ENCODE results near the gene GPI. TPM values are rescaled to one million over a fixed set of nuclear protein-coding genes. Genes with fewer than 3 reads are reported as not detected.
"Not testable (repeated sequence)": the region's sequence is repeated elsewhere in the genome, so short reads cannot be mapped to it uniquely, and the experiment has no call there.

GPI gene
- total and polyA plus RNA-seq, 2 of the 13 experiments (the other 11 are each of a cell fraction or from before 2014, with no cell fraction given): 147 to 167 TPM

DNA sequence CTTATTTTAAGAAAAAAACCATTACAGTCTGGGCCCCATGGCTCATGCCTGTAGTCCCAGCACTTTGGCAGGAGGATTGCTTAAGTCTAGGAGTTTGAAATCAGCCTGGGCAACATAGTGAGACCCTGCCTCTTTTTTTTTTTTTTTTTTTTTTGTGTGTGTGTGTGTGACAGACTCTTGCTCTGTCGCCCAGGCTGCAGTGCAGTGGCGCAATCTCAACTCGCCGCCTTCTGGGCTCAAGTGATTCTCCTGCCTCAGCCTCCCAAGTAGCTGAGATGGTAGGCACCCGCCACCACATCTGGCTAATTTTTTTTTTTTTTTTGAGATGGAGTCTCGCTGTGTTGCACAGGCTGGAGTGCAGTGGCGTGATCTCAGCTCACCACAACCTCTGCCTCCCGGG, 34.4 kb upstream of the GPI start:
- POLR2A ChIA-PET; H3K27ac ChIP-seq (ENCODE audit: extremely low read length, insufficient read depth, low read length); in situ Hi-C loops (cut with HindIII; ENCODE audit: extremely low pct_ligation_motif_present, low pct_unique_long_range_greater_than_20kb); CTCF ChIA-PET (ENCODE audit: low intra/inter-chr PET ratio, low total read pairs); H2AFZ ChIP-seq (ENCODE audit: low read length); BruUV-seq (replicated peaks); intact Hi-C loops (cut with micrococcal nuclease; ENCODE audit: unreplicated experiment); FAIRE-seq; H3K4me3 ChIP-seq (replicated peaks in 1 of 3; ENCODE audit: insufficient read depth in 1 of 3, low read depth in 2 of 3, low read length in 3 of 3); H3K4me2 ChIP-seq (ENCODE audit: low read depth, low read length); H4K20me1 ChIP-seq (ENCODE audit: insufficient read depth, low read length); H3K9me3 ChIP-seq (ENCODE audit: low read length); H3K9ac ChIP-seq (ENCODE audit: insufficient read depth, low read depth, low read length); H3K27me3 ChIP-seq (ENCODE audit: control insufficient read depth in 1 of 2, insufficient read depth in 2 of 2, low read length in 2 of 2); H3K79me2 ChIP-seq (ENCODE audit: insufficient read depth, low read length); ATAC-seq; DNase-seq (ENCODE audit: low spot score): not testable (repeated sequence)
- peaks cover 14% of the 10 kb centered on the region for H3K4me1 ChIP-seq (ENCODE audit: insufficient read depth, low read length)
- H3K36me3 ChIP-seq (replicated peaks in 1 of 2; ENCODE audit: control insufficient read depth in 1 of 2, insufficient read depth in 2 of 2, low read length in 2 of 2): peaks cover 17 to 64% of the 10 kb centered on the region in 2 experiments
- 95% methylated on average over 8 of the region's 8 CpGs for WGBS (ENCODE audit: low lambda C conversion rate)

DNA sequence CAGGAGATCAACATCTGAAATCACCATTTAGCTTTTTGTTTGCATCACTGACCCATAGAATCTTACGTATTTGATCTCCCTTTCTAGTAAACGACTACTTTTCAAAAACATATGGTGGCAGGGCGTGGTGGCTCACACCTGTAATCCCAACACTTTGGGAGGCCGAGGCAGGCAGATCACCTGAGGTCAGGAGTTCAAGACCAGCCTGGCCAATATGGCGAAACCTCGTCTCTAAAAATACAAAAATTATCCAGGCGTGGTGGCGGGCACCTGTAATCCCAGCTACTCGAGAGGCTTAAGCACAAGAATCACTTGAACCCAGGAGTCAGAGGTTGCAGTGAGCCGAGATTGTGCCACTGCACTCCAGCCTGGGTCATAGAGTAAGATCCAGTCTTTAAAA, 33.4 kb upstream of the GPI start:
- H3K4me3 ChIP-seq (replicated peaks in 1 of 3; ENCODE audit: insufficient read depth in 1 of 3, low read depth in 2 of 3, low read length in 3 of 3); POLR2A ChIA-PET; DNase-seq (ENCODE audit: low spot score); H3K9ac ChIP-seq (ENCODE audit: insufficient read depth, low read depth, low read length); H3K27me3 ChIP-seq (ENCODE audit: control insufficient read depth in 1 of 2, insufficient read depth in 2 of 2, low read length in 2 of 2); H3K27ac ChIP-seq (ENCODE audit: extremely low read length, insufficient read depth, low read length); H3K9me3 ChIP-seq (ENCODE audit: low read length); CTCF ChIA-PET (ENCODE audit: low intra/inter-chr PET ratio, low total read pairs); H4K20me1 ChIP-seq (ENCODE audit: insufficient read depth, low read length); FAIRE-seq; H2AFZ ChIP-seq (ENCODE audit: low read length); H3K79me2 ChIP-seq (ENCODE audit: insufficient read depth, low read length); intact Hi-C loops (cut with micrococcal nuclease; ENCODE audit: unreplicated experiment); in situ Hi-C loops (cut with HindIII; ENCODE audit: extremely low pct_ligation_motif_present, low pct_unique_long_range_greater_than_20kb); H3K4me2 ChIP-seq (ENCODE audit: low read depth, low read length); BruUV-seq (replicated peaks); ATAC-seq: not testable (repeated sequence)
- H3K4me1 ChIP-seq (ENCODE audit: insufficient read depth, low read length): peaks cover 24% of the 10 kb centered on the region
- peaks cover 17 to 58% of the 10 kb centered on the region in 2 experiments for H3K36me3 ChIP-seq (replicated peaks in 1 of 2; ENCODE audit: control insufficient read depth in 1 of 2, insufficient read depth in 2 of 2, low read length in 2 of 2)
- 97% methylated on average over 10 of the region's 10 CpGs for WGBS (ENCODE audit: low lambda C conversion rate)

DNA sequence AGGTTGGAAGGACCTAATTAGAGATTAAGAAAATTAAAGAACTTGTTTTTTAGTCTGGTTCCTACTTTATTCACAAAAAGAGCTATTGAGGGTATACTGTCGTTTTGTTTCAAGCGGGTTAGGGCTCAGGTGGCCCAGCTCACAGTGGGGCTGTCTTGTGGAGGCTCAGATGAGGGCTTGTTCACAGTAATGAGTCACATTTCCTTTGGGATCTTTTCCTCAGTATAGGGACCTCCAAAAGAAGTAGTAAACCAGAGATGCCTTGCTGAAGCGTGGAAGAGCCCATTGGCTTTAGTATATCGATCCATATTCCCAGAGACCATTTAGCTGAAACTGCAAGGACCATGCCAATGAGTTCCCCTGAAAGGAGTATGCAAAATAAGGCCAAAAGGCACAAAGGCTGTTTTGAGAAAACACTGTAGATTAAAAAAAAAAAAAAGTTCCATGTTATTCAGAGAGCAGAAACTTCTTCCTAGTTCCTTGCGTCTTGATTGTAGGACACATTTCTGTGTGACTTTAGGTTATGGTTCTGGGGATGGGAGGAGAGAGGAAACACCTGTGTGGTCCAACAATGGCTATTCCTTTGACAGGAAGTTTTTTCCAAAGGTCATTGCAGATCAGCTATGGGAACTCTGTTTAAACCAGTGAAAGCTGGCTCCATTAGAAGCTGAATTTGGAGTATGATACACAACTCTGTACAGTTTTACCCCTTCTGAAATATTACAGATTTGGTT, 32.8 kb upstream of the GPI start:
- no TSS peak for BruUV-seq (replicated peaks)
- 99% methylated on average over 5 of the region's 5 CpGs for WGBS (ENCODE audit: low lambda C conversion rate)
- DNase-seq (ENCODE audit: low spot score) (no peak), FAIRE-seq (no peak), ATAC-seq (no peak)
- no peak overlapping the region for H3K4me2 ChIP-seq (ENCODE audit: low read depth, low read length)
- no peak overlapping the region for H3K9ac ChIP-seq (ENCODE audit: insufficient read depth, low read depth, low read length)
- intact Hi-C loops (cut with micrococcal nuclease; ENCODE audit: unreplicated experiment) (no loop called here), in situ Hi-C loops (cut with HindIII; ENCODE audit: extremely low pct_ligation_motif_present, low pct_unique_long_range_greater_than_20kb) (no loop called here)
- ChIA-PET CTCF (ENCODE audit: low intra/inter-chr PET ratio, low total read pairs) (no interaction called here), POLR2A (no interaction called here)
- peaks cover 26% of the 10 kb centered on the region for H3K4me1 ChIP-seq (ENCODE audit: insufficient read depth, low read length)
- no peaks in the 10 kb centered on the region for H4K20me1 ChIP-seq (ENCODE audit: insufficient read depth, low read length)
- H3K4me3 ChIP-seq (replicated peaks in 1 of 3; ENCODE audit: insufficient read depth in 1 of 3, low read depth in 2 of 3, low read length in 3 of 3): no peak overlapping the region
- H2AFZ ChIP-seq (ENCODE audit: low read length): no peak overlapping the region
- no peaks in the 10 kb centered on the region for H3K9me3 ChIP-seq (ENCODE audit: low read length)
- H3K79me2 ChIP-seq (ENCODE audit: insufficient read depth, low read length): no peaks in the 10 kb centered on the region
- no peaks in the 10 kb centered on the region; a peak in 1 of 5 replicates for H3K27me3 ChIP-seq (ENCODE audit: control insufficient read depth in 1 of 2, insufficient read depth in 2 of 2, low read length in 2 of 2)
- H3K27ac ChIP-seq (ENCODE audit: extremely low read length, insufficient read depth, low read length): no peak overlapping the region
- H3K36me3 ChIP-seq (replicated peaks in 1 of 2; ENCODE audit: control insufficient read depth in 1 of 2, insufficient read depth in 2 of 2, low read length in 2 of 2): peaks cover 17 to 59% of the 10 kb centered on the region in 2 experiments
- no peak for TF ChIP-seq HNRNPK (IDR thresholded peaks at IDR 0.05; ENCODE audit: low read depth, low read length, poor library complexity, severe bottlenecking)
- TF ChIP-seq, protein P1, sequence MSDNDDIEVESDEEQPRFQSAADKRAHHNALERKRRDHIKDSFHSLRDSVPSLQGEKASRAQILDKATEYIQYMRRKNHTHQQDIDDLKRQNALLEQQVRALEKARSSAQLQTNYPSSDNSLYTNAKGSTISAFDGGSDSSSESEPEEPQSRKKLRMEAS (IDR thresholded peaks at IDR 0.05): no peak
- TF ChIP-seq CCDC6 (CRISPR knock-in tag; IDR thresholded peaks at IDR 0.05): no peak
- no peak for TF ChIP-seq ZFP1 (CRISPR knock-in tag; IDR thresholded peaks at IDR 0.05)
- TF ChIP-seq GTF3A (CRISPR knock-in tag; conservative IDR thresholded peaks at IDR 0.05): no peak
